ENCODE results near the gene GAL3ST3.

GAL3ST3 gene

DNA sequence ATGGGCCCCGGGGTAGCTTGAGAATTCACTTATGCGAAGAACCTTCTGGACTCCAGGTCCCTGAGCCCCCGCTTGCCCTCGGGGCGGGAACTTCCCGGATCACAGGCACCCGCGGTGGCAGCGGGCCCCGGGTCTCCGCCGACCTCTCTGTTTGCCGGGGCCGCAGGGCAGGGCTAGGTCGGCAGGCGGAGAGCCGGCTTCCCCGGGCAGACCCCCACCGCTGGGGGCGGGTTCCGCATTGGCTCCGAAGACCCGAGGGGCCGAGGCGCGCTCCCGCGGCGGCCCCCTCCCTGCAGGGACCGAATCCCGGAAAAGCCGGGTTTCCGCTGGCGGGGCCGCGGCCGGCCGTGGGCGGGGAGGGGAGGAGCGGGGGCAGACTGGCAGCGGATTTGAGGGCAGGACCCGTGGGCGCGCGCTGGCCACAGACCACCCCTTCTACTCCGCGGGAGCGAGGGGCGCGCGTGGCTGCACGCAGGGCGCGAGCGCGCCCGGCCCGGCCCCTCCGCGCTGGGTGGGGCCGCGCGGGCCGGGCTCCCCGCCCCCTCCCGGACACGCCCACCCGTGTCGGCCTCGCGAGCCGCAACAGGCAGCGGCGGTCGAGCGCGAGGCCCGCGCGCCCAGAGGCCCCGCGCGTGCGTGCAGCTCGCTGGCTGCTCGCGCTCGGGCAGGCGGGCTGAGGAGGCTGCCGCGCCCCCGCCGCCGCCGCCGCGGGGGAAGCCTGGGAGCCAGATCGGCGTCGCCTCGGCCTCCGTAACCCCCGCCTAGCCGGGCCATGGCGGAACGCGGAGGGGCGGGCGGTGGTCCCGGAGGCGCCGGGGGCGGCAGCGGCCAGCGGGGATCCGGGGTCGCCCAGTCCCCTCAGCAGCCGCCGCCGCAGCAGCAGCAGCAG is 21.0 kb upstream of the GAL3ST3 start, which contains the start of gene PACS1:
Gene PACS1 (plus strand): TSS at position 558 of the 889 bp plus-strand sequence. CDS start 215 bp downstream, at position 773.
- peak; percentile 51 to 67 for DNase-seq (ENCODE audit: low read depth in 2 of 2)

GRCh38 chr11:66068923-66069714 is 20.2 kb upstream of the GAL3ST3 start:
- DNase-seq (ENCODE audit: low read depth in 2 of 2): no peak

DNA sequence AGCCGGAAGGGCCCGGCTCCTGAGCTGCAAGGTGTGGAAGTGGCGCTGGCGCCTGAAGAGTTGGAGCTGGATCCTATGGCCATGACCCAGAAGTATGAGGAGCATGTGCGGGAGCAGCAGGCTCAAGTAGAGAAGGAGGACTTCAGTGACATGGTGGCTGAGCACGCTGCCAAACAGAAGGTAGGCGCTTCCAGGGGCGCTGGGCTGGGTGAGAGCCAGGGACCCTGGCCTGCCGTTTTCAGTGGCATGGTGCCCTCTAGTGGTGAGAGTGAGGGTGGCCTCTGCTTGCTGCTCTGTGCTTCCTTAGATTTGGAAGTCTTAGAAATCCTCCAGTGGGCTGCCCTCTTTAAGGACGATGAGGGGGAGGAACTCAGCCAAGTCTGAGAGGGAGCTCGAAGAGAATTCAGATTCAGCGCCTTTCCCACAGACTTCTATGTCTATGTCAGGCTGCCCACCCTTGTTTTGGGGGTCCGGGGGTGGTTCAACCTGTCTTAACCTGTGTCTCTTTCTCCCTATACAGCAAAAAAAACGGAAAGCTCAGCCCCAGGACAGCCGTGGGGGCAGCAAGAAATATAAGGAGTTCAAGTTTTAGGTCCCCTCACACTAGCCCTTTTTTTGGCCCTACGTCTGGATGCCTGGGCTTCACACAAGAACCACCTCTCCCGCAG is 19.3 kb upstream of the GAL3ST3 start:
- peak; percentile 57 to 75 for DNase-seq (ENCODE audit: low read depth in 2 of 2)

- DNase-seq (ENCODE audit: low read depth in 2 of 2): no peak
Measured at GRCh38 chr11:66067640-66068039, 18.7 kb upstream of the GAL3ST3 start.

- no peak for DNase-seq (ENCODE audit: low read depth in 2 of 2)
Measured at GRCh38 chr11:66066751-66067150, 17.8 kb upstream of the GAL3ST3 start.

- no peak for DNase-seq (ENCODE audit: low read depth in 2 of 2)
Measured at GRCh38 chr11:66064571-66064970, 15.6 kb upstream of the GAL3ST3 start.

- no peak for DNase-seq (ENCODE audit: low read depth in 2 of 2)
Measured at GRCh38 chr11:66063900-66064299, 14.9 kb upstream of the GAL3ST3 start.

GRCh38 chr11:66062408-66062807 is 13.4 kb upstream of the GAL3ST3 start:
- DNase-seq (ENCODE audit: low read depth in 2 of 2): no peak

GRCh38 chr11:66061268-66061667 is 12.3 kb upstream of the GAL3ST3 start:
- DNase-seq (ENCODE audit: low read depth in 2 of 2): no peak

DNA sequence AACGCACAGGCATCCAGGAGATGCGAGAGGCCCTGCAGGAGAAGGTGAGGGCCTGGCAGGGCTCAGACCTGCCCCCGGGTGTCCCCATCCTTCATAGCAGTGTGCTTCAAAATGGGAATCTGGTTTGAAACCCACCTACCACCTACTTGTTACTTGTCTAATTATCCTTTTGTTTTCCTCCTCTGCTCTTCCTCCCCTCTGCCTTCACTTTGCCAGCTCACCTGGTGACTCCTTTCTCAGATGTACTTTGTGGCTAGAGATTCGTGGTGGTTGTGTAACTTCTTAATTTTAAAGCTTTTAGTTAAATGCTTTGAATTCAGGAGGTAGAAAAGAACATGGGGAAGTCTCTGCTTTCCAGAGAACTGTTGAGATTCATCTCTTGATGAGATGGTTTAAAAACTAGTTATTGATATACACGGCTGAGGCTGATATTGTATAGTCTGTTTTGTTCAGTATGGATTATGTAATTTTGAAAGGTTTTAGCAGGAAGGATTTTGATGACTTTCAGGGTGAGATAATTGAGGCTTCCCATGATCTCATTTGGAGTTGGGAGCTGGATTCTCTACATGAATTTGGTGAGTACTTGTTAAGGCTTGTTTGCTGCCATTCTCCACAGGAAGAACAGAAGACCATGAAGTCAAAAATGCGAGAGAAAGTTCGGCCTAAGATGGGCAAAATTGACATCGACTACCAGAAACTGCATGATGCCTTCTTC is 11.2 kb upstream of the GAL3ST3 start:
- no peak for DNase-seq (ENCODE audit: low read depth in 2 of 2)

- no peak for DNase-seq (ENCODE audit: low read depth in 2 of 2)
Measured at GRCh38 chr11:66056501-66056900, 7.5 kb upstream of the GAL3ST3 start.

GRCh38 chr11:66055021-66055420 is 6.1 kb upstream of the GAL3ST3 start:
- no peak for DNase-seq (ENCODE audit: low read depth in 2 of 2)

DNA sequence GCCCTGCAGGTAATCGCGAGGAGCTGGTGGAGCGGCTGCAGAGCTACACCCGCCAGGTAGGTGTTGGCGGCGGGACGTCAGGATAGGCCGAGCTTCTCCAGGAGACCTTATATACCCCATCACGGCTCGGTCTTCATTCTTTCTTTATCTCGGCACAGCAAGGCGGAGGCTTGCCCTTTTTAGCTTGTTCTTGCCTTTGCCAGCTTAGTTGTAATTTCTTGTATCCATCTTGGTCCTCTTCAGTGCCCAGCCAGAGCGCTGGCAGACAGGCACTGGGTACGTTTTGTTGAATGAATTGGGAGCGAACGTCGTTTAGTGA is 3.7 kb upstream of the GAL3ST3 start:
- no peak for DNase-seq (ENCODE audit: low read depth in 2 of 2)

DNA sequence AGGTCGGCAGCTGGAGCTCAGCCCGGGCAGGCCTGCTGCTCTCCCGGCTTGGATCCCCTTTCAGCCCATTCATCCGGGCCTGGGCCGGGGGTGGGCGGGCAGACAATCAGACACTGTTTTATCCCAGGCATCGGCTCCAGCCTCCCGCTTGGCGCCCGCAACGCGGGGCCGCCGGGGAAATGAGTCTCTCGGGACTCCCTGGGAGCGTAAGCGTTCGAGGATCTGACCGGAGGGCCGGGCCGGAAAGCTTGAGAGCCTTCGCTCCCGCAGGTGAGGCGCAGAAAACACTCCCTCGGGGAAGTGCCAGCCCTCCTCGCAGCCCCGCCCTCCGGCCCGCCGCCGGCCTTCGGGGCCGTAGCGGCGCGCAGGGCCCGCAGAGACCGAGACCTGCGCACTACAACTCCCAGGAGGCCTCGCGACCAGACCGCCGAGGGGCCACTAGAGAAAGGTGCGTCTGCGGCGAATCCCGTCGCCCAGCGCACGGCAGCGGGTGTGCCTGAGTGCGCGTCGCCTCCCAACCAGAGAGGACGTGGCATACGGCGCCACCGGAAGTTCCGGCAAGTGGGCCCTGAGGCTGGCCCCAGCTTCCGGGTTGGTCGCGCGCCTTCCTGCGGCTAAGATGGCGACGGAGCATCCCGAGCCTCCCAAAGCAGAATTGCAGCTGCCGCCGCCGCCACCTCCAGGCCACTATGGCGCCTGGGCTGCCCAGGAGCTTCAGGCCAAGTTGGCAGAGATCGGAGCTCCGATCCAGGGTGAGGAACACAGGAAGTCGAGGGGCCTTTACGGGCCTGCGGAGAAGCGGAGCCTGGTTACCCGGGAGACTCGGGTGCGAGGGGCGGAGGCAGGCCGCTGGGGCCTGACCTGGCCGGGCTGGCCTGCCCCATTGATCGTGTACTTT is 3.1 kb upstream of the GAL3ST3 start, which contains the start of gene SF3B2:
Gene SF3B2 (plus strand): TSS at position 599 of the 898 bp plus-strand sequence. CDS start 21 bp downstream, at position 620.
- peak; percentile 92 to 94 for DNase-seq (ENCODE audit: low read depth in 2 of 2)

DNA sequence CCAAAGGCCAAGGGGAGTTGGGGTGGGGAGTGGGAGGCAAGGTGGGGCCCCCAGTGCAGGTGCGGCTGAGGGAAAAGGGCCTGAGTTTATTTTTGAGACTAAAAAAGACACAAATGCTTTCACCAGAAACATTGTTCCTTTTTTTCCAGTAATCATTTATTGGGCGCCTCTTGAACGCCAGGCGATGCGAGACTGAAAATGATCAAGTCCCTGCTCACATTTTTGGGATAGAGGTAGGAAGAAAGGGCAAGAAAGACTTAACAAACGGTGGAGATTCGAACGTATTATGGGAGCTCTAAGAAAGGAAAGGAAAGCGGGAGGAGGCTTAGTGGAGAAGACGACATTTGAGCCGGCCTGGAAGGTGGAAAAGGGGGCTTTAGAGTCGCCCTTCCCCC is 2.4 kb upstream of the GAL3ST3 start:
- DNase-seq (ENCODE audit: low read depth in 2 of 2): no peak

DNA sequence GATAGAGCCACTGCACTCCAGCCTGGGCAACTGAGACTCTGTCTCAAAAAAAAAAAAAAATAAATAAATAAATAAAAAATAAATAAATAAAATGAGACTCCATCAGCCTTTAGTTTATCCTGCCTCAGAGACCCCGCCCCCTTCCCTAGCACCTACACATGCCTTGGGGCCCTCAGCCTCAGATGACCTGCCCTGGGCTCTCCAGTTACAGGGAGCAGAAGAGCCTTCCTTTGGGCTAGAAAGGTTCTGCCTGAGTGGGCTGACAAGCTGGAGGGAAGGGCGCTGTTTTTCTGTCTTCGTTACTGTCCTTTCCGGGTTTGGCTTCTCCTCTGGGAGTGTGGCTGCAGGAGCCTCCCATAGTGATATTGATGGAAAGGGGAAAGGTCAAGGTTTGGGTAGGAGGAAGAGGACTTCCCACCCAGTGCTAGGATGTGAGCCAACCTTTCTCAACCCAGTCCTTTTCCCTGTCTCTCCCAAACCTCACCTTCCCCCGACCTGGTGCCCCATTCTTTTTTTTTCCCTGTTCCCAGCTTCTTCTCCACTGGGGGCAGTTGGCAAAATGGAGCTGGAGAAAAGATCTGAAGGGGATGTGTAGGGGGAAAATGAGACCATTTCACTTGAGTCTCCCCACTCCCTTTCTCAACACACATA is 1.7 kb upstream of the GAL3ST3 start:
- DNase-seq (ENCODE audit: low read depth in 2 of 2): no peak

- no peak for DNase-seq (ENCODE audit: low read depth in 2 of 2)
Measured at GRCh38 chr11:66047541-66048365, 1.2 kb downstream of the GAL3ST3 start.

DNA sequence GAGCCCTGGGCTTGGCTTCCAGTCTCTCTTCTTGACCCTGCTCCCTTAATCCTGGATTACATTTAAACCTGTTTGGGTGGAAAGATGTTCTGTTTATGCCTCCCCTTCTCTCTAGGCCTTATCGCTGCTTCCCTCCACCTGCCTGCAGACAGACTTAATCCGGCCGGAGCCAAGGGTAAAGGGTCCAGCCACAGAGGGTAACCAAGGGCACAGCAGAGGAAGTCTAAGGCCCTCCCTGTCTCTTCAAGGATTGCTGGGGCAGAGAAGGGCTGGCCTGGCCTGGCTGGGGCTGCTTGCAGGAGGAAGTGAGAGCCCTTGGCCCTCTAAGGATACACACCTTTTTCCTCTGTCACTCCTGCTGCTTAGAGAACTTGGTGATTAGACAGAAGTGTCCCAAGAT is 2.1 kb downstream of the GAL3ST3 start:
- DNase-seq (ENCODE audit: low read depth in 2 of 2): no peak

DNA sequence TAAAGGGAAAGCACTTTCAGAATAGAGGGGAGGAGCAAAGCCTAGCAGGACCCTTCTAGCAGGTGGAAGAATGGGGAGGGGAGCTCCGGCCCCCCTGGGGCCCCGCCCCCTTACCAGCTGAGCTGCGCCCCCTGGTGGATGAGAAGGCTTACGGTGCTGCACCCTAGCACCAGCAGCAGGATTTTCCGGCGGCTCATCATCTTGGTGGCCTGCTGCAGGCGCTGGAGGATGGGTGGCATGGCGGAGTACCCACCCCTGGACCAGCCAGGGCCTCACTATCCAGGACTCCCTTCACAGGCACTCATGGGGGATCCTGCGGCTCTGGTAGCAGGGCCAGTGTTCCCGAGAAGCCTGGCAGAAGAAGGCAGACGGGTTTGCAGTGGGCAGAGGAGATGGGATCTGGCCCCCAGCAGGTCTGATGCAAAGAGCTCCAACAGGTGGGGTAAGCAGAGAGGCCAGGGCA is 3.8 kb downstream of the GAL3ST3 start:
- DNase-seq (ENCODE audit: low read depth in 2 of 2): peak; percentile 68 to 76
